GM12878 (cell line): ENCODE results near the gene HSD17B12.

Source experiments
- CREB1 ChIP-seq: IDR thresholded peaks from 2 replicates; pipeline ENCODE4 v1.6.1; 2012; ENCODE audit warnings: low read depth, mild to moderate bottlenecking, inconsistent platforms
- CTCF ChIP-seq, 3 experiments: IDR thresholded peaks in 2 of 3; conservative IDR thresholded peaks in 1 of 3; 2 replicates each; pipeline ENCODE4 v1.5.1; 2011; ENCODE audit warnings: low read depth in 3 of 3, low read length in 3 of 3, mild to moderate bottlenecking in 3 of 3, control low read depth in 2 of 3, moderate library complexity in 2 of 3, inconsistent platforms in 1 of 3, mixed read lengths in 1 of 3; ENCODE audit not compliant: control insufficient read depth in 2 of 3, insufficient read depth in 1 of 3; ENCODE audit errors: extremely low read depth in 1 of 3
- EP300 ChIP-seq, 2 experiments: fragments of 150-350 bp in 1 of 2; IDR thresholded peaks; 2 replicates each; pipeline ENCODE4 v1.6.1; 2011 to 2012; ENCODE audit warnings: low read depth in 2 of 2, low read length in 2 of 2, borderline replicate concordance in 1 of 2, improper control_type of control experiment in 1 of 2, inconsistent platforms in 1 of 2; ENCODE audit not compliant: control insufficient read depth in 1 of 2
- EZH2 ChIP-seq: IDR thresholded peaks from 2 replicates; pipeline ENCODE4 v1.6.1; 2012; ENCODE audit warnings: low read depth, mild to moderate bottlenecking, control low read depth, inconsistent platforms, low read length, borderline replicate concordance; ENCODE audit not compliant: control insufficient read depth
- IKZF1 ChIP-seq: fragments of 450-650 bp; conservative IDR thresholded peaks from 2 replicates; pipeline ENCODE4 v1.6.1; 2017; ENCODE audit warnings: antibody characterized with exemption, mild to moderate bottlenecking
- IRF4 ChIP-seq: IDR thresholded peaks from 2 replicates; pipeline ENCODE4 v1.6.1; 2011; ENCODE audit warnings: low read depth, low read length
- TARDBP ChIP-seq: IDR thresholded peaks from 2 replicates; pipeline ENCODE4 v1.6.1; 2016; ENCODE audit warnings: borderline replicate concordance
- YY1 ChIP-seq: IDR thresholded peaks from 2 replicates; pipeline ENCODE4 v1.6.1; 2011; ENCODE audit warnings: low read depth, mild to moderate bottlenecking, low read length
- ZBTB33 ChIP-seq: fragments of 450-650 bp; IDR thresholded peaks from 2 replicates; pipeline ENCODE4 v1.6.1; 2017; ENCODE audit warnings: mild to moderate bottlenecking
- ZNF384 ChIP-seq: IDR thresholded peaks from 2 replicates; pipeline ENCODE4 v1.6.1; 2012; ENCODE audit warnings: low read depth, mild to moderate bottlenecking, low read length, improper control_type of control experiment, borderline replicate concordance

DNA sequence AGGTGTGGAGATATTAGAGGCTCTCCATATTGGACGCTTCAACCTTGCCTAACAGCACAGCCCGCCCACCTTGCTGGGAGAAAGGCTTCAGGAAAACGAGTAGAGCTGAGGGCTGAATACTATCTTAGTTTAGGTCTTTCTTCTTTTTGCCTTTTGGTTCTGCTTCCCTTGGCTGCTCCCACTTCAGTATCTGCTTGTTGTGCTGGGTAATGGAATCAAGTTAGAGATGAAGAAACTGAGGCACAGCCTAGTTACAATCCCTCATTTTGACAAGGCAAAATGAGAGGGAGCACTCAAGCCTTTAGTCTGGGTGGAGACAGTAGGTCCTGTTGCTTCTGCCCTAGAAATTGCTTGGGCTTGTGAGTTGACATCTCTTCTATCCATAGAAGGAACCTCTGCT, 41.3 kb upstream of the HSD17B12 start:
- TF ChIP-seq ZNF384, result no peak
- TF ChIP-seq TARDBP, result no peak
- TF ChIP-seq CTCF (IDR thresholded peaks at IDR 0.05 in 2 of 3, conservative IDR thresholded peaks at IDR 0.05 in 1 of 3; ENCODE audit: control insufficient read depth in 2 of 3, extremely low read depth in 1 of 3, insufficient read depth in 1 of 3, low read depth in 3 of 3, low read length in 3 of 3), result no peak
- TF ChIP-seq EP300 (IDR thresholded peaks at IDR 0.05; ENCODE audit: borderline replicate concordance in 1 of 2, control insufficient read depth in 1 of 2, low read depth in 2 of 2, low read length in 2 of 2), result no peak
- TF ChIP-seq YY1, result no peak
- TF ChIP-seq IKZF1, result no peak
- no peak for TF ChIP-seq CREB1
- no peak for TF ChIP-seq ZBTB33
- no peak for TF ChIP-seq IRF4
- no peak for TF ChIP-seq EZH2
